MM.1S (cell line): ENCODE data around the gene KCNN1.

Experiments
- CTCF ChIP-seq: fragments of 300-600 bp; sonication (generic); IDR thresholded peaks from 2 replicates; pipeline ENCODE4 v1.5.1; 2016; ENCODE audit warnings: antibody characterized with exemption, low read length, mixed read lengths
- EZH2 ChIP-seq: fragments of 300-600 bp; sonication (generic); optimal IDR thresholded peaks from 2 replicates; pipeline ENCODE3; 2017; ENCODE audit warnings: low read depth, mild to moderate bottlenecking, antibody characterized with exemption, low read length, mixed read lengths

GRCh38 chr19:17996826-17997316 is 30.0 kb downstream of the KCNN1 start:
- TF ChIP-seq CTCF, result peak; percentile 89
- TF ChIP-seq EZH2, result no peak
